IMR-90 (cell line): ENCODE measurements around the gene SELENBP1. TPM values are rescaled to one million over a fixed set of nuclear protein-coding genes. Genes with fewer than 3 reads are reported as not detected.

Experiments used
- ATAC-seq: fragments of 200-7000 bp; cut with Tn5 transposase; 2 replicates; pipeline ENCODE4 v1.9.1; 2020; ENCODE audit warnings: low read depth, mild to moderate bottlenecking, moderate library complexity
- BruUV-seq: library from RNA; stranded (reverse); fragments of 400-500 nt; replicated peaks from 2 replicates; lab custom pipeline; 2021; lab: Mats Ljungman, UMichigan
- CTCF ChIA-PET: fragments of 300-600 bp; formaldehyde crosslinking; extraction: SDS; loops from one replicate; lab custom pipeline; 2021; ENCODE audit warnings: antibody characterized with exemption; lab: Yijun Ruan, JAX
- POLR2A ChIA-PET: fragments of 300-600 bp; sonication (Branson Sonifier 250); formaldehyde crosslinking; loops from one replicate; lab custom pipeline; 2022; ENCODE audit warnings: antibody characterized with exemption; ENCODE audit not compliant: unreplicated experiment; lab: Charles Lee
- DNase-seq: peaks from one replicate; pipeline ENCODE4 v3.0.0; 2013
- H2AFZ ChIP-seq: replicated peaks from 2 replicates; pipeline ENCODE3; 2013; ENCODE audit warnings: low read length, mild to moderate bottlenecking; ENCODE audit not compliant: poor library complexity
- H2AK5ac ChIP-seq: 2 replicates; pipeline ENCODE4 v1.6.1; 2013; ENCODE audit warnings: low read depth, low read length, inconsistent platforms
- H2AK9ac ChIP-seq: replicated peaks from 2 replicates; pipeline ENCODE3; 2013; ENCODE audit warnings: mild to moderate bottlenecking, low read depth, low read length, moderate library complexity; ENCODE audit not compliant: poor library complexity
- H2BK120ac ChIP-seq: 2 replicates; pipeline ENCODE4 v1.6.1; 2013; ENCODE audit warnings: low read depth, low read length, inconsistent platforms
- H2BK15ac ChIP-seq: 3 replicates; pipeline ENCODE4 v1.6.1; 2013; ENCODE audit warnings: low read depth, low read length, inconsistent platforms
- H2BK20ac ChIP-seq: 2 replicates; pipeline ENCODE4 v1.6.1; 2013; ENCODE audit warnings: low read depth, mild to moderate bottlenecking, inconsistent platforms, low read length, moderate library complexity
- H2BK5ac ChIP-seq: 2 replicates; pipeline ENCODE4 v1.6.1; 2013; ENCODE audit warnings: mild to moderate bottlenecking, low read depth, low read length, inconsistent platforms; ENCODE audit not compliant: poor library complexity, severe bottlenecking
- H3K14ac ChIP-seq: replicated peaks from 2 replicates; pipeline ENCODE4 v1.6.1; 2013; ENCODE audit warnings: low read depth, low read length, inconsistent platforms
- H3K18ac ChIP-seq: 2 replicates; pipeline ENCODE4 v1.6.1; 2013; ENCODE audit warnings: low read depth, low read length, control low read depth
- H3K23ac ChIP-seq: 2 replicates; pipeline ENCODE4 v1.6.1; 2013; ENCODE audit warnings: low read depth, low read length, inconsistent platforms
- H3K27ac ChIP-seq: 2 replicates; pipeline ENCODE4 v1.5.1; 2013; ENCODE audit warnings: mild to moderate bottlenecking, control low read depth, low read length; ENCODE audit not compliant: insufficient read depth
- H3K27me3 ChIP-seq: 2 replicates; pipeline ENCODE4 v1.6.1; 2013; ENCODE audit warnings: low read length; ENCODE audit not compliant: control insufficient read depth, insufficient read depth
- H3K36me3 ChIP-seq: 2 replicates; pipeline ENCODE4 v1.6.1; 2013; ENCODE audit warnings: low read length, mixed read lengths; ENCODE audit not compliant: control insufficient read depth, insufficient read depth
- H3K4ac ChIP-seq: 2 replicates; pipeline ENCODE4 v1.6.1; 2013; ENCODE audit warnings: low read depth, low read length, inconsistent platforms
- H3K4me1 ChIP-seq: 2 replicates; pipeline ENCODE4 v1.6.1; 2013; ENCODE audit warnings: low read length, mixed read lengths; ENCODE audit not compliant: control insufficient read depth, insufficient read depth
- H3K4me2 ChIP-seq: 2 replicates; pipeline ENCODE4 v1.6.1; 2013; ENCODE audit warnings: low read depth, mild to moderate bottlenecking, control low read depth, low read length, moderate library complexity
- H3K4me3 ChIP-seq: 2 replicates; pipeline ENCODE4 v1.5.1; 2013; ENCODE audit warnings: low read depth, mild to moderate bottlenecking, control low read depth, low read length, moderate library complexity; ENCODE audit not compliant: insufficient read depth
- H3K56ac ChIP-seq: 2 replicates; pipeline ENCODE4 v1.6.1; 2013; ENCODE audit warnings: low read length, inconsistent platforms; ENCODE audit not compliant: insufficient read depth; ENCODE audit errors: extremely low read depth
- H3K79me1 ChIP-seq, 2 experiments: 2 replicates each; pipeline ENCODE4 v1.6.1; 2013; ENCODE audit warnings: low read length in 2 of 2, inconsistent platforms in 1 of 2, low read depth in 1 of 2
- H3K9ac ChIP-seq: 2 replicates; pipeline ENCODE4 v1.6.1; 2013; ENCODE audit warnings: low read depth, low read length, control low read depth
- H3K9me1 ChIP-seq: 2 replicates; pipeline ENCODE4 v1.6.1; 2013; ENCODE audit warnings: low read length, inconsistent platforms; ENCODE audit not compliant: insufficient read depth
- H3K9me3 ChIP-seq: 2 replicates; pipeline ENCODE4 v1.6.1; 2013; ENCODE audit warnings: low read length; ENCODE audit not compliant: control insufficient read depth, insufficient read depth
- H4K20me1 ChIP-seq: 2 replicates; pipeline ENCODE4 v1.6.1; 2013; ENCODE audit warnings: low read length, inconsistent platforms; ENCODE audit not compliant: insufficient read depth
- H4K5ac ChIP-seq: 2 replicates; pipeline ENCODE4 v1.6.1; 2013; ENCODE audit warnings: mild to moderate bottlenecking, low read depth, low read length, control low read depth
- H4K8ac ChIP-seq, 2 experiments: 2 replicates each; pipeline ENCODE4 v1.6.1; 2013; ENCODE audit warnings: low read depth in 2 of 2, low read length in 2 of 2, control low read depth in 1 of 2, inconsistent platforms in 1 of 2
- H4K91ac ChIP-seq: 2 replicates; pipeline ENCODE4 v1.6.1; 2013; ENCODE audit warnings: low read depth, low read length, inconsistent platforms; ENCODE audit not compliant: insufficient read depth
- BHLHE40 ChIP-seq: fragments of 150-350 bp; IDR thresholded peaks from 2 replicates; pipeline ENCODE4 v1.6.1; 2016; ENCODE audit warnings: mild to moderate bottlenecking, low read depth, low read length
- CEBPB ChIP-seq: IDR thresholded peaks from 2 replicates; pipeline ENCODE4 v1.6.1; 2012; ENCODE audit warnings: low read depth, low read length, improper control_type of control experiment
- CHD1 ChIP-seq: IDR thresholded peaks from 2 replicates; pipeline ENCODE4 v1.6.1; 2012; ENCODE audit warnings: low read depth, low read length, improper control_type of control experiment
- FOS ChIP-seq: fragments of 150-350 bp; IDR thresholded peaks from 2 replicates; pipeline ENCODE4 v1.6.1; 2016; ENCODE audit warnings: low read depth, low read length
- MAFK ChIP-seq: IDR thresholded peaks from 2 replicates; pipeline ENCODE4 v1.6.1; 2012; ENCODE audit warnings: low read depth, low read length, improper control_type of control experiment
- MAZ ChIP-seq: IDR thresholded peaks from 2 replicates; pipeline ENCODE4 v1.6.1; 2012; ENCODE audit warnings: low read depth, mild to moderate bottlenecking, low read length, improper control_type of control experiment, moderate library complexity, borderline replicate concordance
- MXI1 ChIP-seq: IDR thresholded peaks from 2 replicates; pipeline ENCODE4 v1.6.1; 2012; ENCODE audit warnings: low read depth, mild to moderate bottlenecking, low read length, moderate library complexity, borderline replicate concordance
- NFE2L2 ChIP-seq: fragments of 150-350 bp; IDR thresholded peaks from 2 replicates; pipeline ENCODE4 v1.6.1; 2016; ENCODE audit warnings: low read depth, mild to moderate bottlenecking, low read length
- POLR2A ChIP-seq: IDR thresholded peaks from 2 replicates; pipeline ENCODE4 v1.6.1; 2012; ENCODE audit warnings: mild to moderate bottlenecking, low read depth, low read length
- RAD21 ChIP-seq: IDR thresholded peaks from 2 replicates; pipeline ENCODE4 v1.6.1; 2012; ENCODE audit warnings: low read length, improper control_type of control experiment
- RCOR1 ChIP-seq: IDR thresholded peaks from 2 replicates; pipeline ENCODE4 v1.6.1; 2012; ENCODE audit warnings: mild to moderate bottlenecking, low read length, improper control_type of control experiment; ENCODE audit not compliant: insufficient replicate concordance
- RFX5 ChIP-seq: IDR thresholded peaks from 2 replicates; pipeline ENCODE4 v1.8.0; 2012; ENCODE audit warnings: low read depth, mild to moderate bottlenecking, low read length, moderate library complexity
- SMC3 ChIP-seq: fragments of 150-350 bp; IDR thresholded peaks from 2 replicates; pipeline ENCODE4 v1.6.1; 2016; ENCODE audit warnings: low read depth, mild to moderate bottlenecking, antibody characterized with exemption, low read length, moderate library complexity
- WGBS, 2 experiments: methylation state at CpG; one replicate each; pipeline versions ENCODE4 v1.1.5 to v1.1.7; 2013; ENCODE audit warnings: missing lambda C conversion rate in 2 of 2; ENCODE audit not compliant: insufficient read length in 1 of 2; ENCODE audit errors: extremely low coverage in 2 of 2; 5-methylcytosine and 5-hydroxymethylcytosine counted together
- dilution Hi-C: fragments of 300-500 bp; cut with HindIII; formaldehyde crosslinking; loops from one replicate; pipeline ENCODE4 v1.14.3; 2018; ENCODE audit warnings: low sequenced_read_pairs; ENCODE audit not compliant: unreplicated experiment
- in situ Hi-C: fragments of 300-500 bp; cut with MboI; formaldehyde crosslinking; loops from 3 replicates; pipeline ENCODE4 v1.14.3; 2019; ENCODE audit warnings: low sequenced_read_pairs, inconsistent platforms, mixed read lengths
- intact Hi-C: fragments of 100-400 bp; cut with micrococcal nuclease; formaldehyde crosslinking; loops from 2 replicates; pipeline ENCODE4 v1.10.0; 2022
- polyA plus RNA-seq, 3 experiments: library from polyadenylated mRNA; depleted of rRNA; stranded (reverse); fragments of >200 nt; gene quantifications; 2 replicates each; pipeline ENCODE4 v1.2.3, GENCODE V29; 2012; ENCODE audit warnings: low replicate concordance in 1 of 3
- total RNA-seq: library from RNA; depleted of rRNA; stranded (reverse); fragments of >200 nt; gene quantifications from 2 replicates; pipeline ENCODE4 v1.2.3, GENCODE V29; 2012
- TF ChIP-seq, protein P1 (sequence below): fragments of 150-350 bp; IDR thresholded peaks from 2 replicates; pipeline ENCODE4 v1.6.1; 2017; ENCODE audit warnings: mild to moderate bottlenecking, antibody characterized with exemption, low read length, low read depth
- TF ChIP-seq, protein P2 (sequence below): conservative IDR thresholded peaks from 2 replicates; pipeline ENCODE4 v1.5.1; 2012; ENCODE audit warnings: mild to moderate bottlenecking, low read depth, low read length, improper control_type of control experiment
- TF ChIP-seq, protein P3 (sequence below): fragments of 150-350 bp; IDR thresholded peaks from 2 replicates; pipeline ENCODE4 v1.6.1; 2016; ENCODE audit warnings: low read depth, mild to moderate bottlenecking, low read length, moderate library complexity, borderline replicate concordance

SELENBP1 gene
- total and polyA plus RNA-seq, 2 of the 4 experiments (the other 2 are of a cell fraction), result 21.3 to 56.9 TPM

DNA sequence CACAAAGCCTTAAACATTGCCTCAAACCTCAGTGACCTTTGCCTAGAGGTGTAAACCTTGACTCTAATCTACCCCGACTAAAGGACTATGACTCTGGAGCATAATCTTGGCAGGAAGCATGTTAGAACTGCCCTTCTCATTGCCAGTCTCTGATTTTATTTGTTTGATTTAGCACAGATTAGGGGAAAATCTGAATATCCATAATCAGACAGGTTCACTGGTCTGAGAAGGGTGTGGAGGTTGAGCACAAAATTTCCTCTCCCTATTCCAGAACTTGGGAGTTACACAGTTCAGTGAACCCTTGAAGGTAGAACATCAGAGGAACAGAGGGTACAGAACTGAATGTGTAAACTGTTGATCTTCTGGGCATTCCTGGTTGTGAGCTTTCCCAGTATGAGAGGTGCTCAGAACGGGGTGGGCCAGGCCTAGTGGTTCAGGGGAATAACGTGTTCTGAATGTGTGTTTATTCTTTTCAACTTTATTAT lies 18.6 kb upstream of the SELENBP1 start:
- Histone ChIP-seq H4K8ac (no peak overlapping the region), H3K56ac (no peak overlapping the region), H3K4me3 (no peak overlapping the region), H2AK5ac (no peak overlapping the region), H3K36me3 (no peaks in the 10 kb centered on the region), H2BK5ac (no peak overlapping the region), H4K91ac (no peak overlapping the region), H2BK120ac (no peak overlapping the region), H3K4me1 (no peaks in the 10 kb centered on the region), H3K9me1 (no peaks in the 10 kb centered on the region), H4K5ac (no peak overlapping the region), H3K27ac (no peak overlapping the region), H2AK9ac (no peak overlapping the region), H2AFZ (no peak overlapping the region), H3K9me3 (no peaks in the 10 kb centered on the region), H3K79me1 (no peaks in the 10 kb centered on the region), H4K20me1 (no peaks in the 10 kb centered on the region), H3K14ac (no peak overlapping the region), H2BK15ac (no peak overlapping the region), H3K18ac (no peak overlapping the region), H3K23ac (no peak overlapping the region), H2BK20ac (no peak overlapping the region), H3K27me3 (peaks cover 1% of the 10 kb centered on the region; the same call in 1 of the 2 replicates), H3K4ac (no peak overlapping the region), H3K4me2 (no peak overlapping the region), H3K9ac (no peak overlapping the region)
- WGBS, 2 experiments, result no CpG with 5 or more reads among the region's 3 CpGs
- ChIA-PET POLR2A (no interaction called here), CTCF (no interaction called here)
- BruUV-seq, result no TSS peak
- intact Hi-C loops (no loop called here), dilution Hi-C loops (no loop called here), in situ Hi-C loops (no loop called here)
- TF ChIP-seq FOS, result no peak
- no peak for TF ChIP-seq MAFK
- TF ChIP-seq, protein P1, sequence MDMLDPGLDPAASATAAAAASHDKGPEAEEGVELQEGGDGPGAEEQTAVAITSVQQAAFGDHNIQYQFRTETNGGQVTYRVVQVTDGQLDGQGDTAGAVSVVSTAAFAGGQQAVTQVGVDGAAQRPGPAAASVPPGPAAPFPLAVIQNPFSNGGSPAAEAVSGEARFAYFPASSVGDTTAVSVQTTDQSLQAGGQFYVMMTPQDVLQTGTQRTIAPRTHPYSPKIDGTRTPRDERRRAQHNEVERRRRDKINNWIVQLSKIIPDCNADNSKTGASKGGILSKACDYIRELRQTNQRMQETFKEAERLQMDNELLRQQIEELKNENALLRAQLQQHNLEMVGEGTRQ, result no peak
- TF ChIP-seq, protein P2, sequence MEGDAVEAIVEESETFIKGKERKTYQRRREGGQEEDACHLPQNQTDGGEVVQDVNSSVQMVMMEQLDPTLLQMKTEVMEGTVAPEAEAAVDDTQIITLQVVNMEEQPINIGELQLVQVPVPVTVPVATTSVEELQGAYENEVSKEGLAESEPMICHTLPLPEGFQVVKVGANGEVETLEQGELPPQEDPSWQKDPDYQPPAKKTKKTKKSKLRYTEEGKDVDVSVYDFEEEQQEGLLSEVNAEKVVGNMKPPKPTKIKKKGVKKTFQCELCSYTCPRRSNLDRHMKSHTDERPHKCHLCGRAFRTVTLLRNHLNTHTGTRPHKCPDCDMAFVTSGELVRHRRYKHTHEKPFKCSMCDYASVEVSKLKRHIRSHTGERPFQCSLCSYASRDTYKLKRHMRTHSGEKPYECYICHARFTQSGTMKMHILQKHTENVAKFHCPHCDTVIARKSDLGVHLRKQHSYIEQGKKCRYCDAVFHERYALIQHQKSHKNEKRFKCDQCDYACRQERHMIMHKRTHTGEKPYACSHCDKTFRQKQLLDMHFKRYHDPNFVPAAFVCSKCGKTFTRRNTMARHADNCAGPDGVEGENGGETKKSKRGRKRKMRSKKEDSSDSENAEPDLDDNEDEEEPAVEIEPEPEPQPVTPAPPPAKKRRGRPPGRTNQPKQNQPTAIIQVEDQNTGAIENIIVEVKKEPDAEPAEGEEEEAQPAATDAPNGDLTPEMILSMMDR, result no peak
- TF ChIP-seq CEBPB, result no peak
- no peak for TF ChIP-seq RAD21
- TF ChIP-seq RCOR1, result no peak
- TF ChIP-seq BHLHE40, result no peak
- no peak for TF ChIP-seq MAZ
- TF ChIP-seq SMC3, result no peak
- TF ChIP-seq CHD1, result no peak
- TF ChIP-seq, protein P3, sequence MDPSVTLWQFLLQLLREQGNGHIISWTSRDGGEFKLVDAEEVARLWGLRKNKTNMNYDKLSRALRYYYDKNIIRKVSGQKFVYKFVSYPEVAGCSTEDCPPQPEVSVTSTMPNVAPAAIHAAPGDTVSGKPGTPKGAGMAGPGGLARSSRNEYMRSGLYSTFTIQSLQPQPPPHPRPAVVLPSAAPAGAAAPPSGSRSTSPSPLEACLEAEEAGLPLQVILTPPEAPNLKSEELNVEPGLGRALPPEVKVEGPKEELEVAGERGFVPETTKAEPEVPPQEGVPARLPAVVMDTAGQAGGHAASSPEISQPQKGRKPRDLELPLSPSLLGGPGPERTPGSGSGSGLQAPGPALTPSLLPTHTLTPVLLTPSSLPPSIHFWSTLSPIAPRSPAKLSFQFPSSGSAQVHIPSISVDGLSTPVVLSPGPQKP, result no peak
- no peak for TF ChIP-seq NFE2L2
- no peak for TF ChIP-seq POLR2A
- TF ChIP-seq RFX5, result no peak
- TF ChIP-seq MXI1, result no peak
- DNase-seq, result no peak
- ATAC-seq, result no peak
